ENCODE results near the gene SLAMF6.

DNA sequence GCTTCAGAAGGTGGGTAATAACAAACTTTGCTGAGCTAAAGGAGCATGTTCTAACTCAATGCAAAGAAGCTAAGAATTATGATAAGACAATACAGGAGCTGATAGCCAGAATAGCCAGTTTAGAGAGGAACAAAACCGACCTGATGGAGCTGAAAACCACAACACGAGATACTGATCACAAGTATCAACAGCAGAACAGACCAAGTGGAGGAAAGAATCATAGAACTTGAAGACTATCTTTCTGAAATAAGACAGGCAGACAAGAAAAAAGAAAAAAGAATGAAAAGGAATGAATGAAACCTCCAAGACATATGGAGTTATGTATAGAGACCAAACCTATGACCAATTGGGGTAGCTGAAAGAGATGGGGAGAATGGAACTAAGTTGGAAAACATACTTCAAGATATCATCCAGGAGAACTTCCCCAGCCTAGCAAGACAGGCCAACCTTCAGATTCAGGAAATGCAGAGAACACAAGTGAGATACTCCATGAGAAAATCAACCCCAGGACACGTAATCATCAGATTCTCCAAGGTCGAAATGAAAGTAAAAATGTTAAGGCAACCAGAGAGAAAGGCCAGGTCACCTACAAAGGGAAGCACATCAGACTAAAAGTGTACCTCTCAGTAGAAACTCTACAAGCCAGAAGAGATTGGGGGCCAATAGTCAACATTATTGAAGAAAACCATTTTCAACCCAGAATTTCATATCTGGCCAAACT is 35.8 kb upstream of the SLAMF6 start:
- TF ChIP-seq, protein P1, sequence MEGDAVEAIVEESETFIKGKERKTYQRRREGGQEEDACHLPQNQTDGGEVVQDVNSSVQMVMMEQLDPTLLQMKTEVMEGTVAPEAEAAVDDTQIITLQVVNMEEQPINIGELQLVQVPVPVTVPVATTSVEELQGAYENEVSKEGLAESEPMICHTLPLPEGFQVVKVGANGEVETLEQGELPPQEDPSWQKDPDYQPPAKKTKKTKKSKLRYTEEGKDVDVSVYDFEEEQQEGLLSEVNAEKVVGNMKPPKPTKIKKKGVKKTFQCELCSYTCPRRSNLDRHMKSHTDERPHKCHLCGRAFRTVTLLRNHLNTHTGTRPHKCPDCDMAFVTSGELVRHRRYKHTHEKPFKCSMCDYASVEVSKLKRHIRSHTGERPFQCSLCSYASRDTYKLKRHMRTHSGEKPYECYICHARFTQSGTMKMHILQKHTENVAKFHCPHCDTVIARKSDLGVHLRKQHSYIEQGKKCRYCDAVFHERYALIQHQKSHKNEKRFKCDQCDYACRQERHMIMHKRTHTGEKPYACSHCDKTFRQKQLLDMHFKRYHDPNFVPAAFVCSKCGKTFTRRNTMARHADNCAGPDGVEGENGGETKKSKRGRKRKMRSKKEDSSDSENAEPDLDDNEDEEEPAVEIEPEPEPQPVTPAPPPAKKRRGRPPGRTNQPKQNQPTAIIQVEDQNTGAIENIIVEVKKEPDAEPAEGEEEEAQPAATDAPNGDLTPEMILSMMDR (IDR thresholded peaks at IDR 0.05; ENCODE audit: low read length): no peak
- TF ChIP-seq EZH2 (optimal IDR thresholded peaks at IDR 0.05; ENCODE audit: low read depth, low read length): no peak
- no peak for TF ChIP-seq EZH2phosphoT487 (IDR thresholded peaks at IDR 0.05; ENCODE audit: low read length)
